ENCODE measurements around the gene LHX4.

Gene LHX4

DNA sequence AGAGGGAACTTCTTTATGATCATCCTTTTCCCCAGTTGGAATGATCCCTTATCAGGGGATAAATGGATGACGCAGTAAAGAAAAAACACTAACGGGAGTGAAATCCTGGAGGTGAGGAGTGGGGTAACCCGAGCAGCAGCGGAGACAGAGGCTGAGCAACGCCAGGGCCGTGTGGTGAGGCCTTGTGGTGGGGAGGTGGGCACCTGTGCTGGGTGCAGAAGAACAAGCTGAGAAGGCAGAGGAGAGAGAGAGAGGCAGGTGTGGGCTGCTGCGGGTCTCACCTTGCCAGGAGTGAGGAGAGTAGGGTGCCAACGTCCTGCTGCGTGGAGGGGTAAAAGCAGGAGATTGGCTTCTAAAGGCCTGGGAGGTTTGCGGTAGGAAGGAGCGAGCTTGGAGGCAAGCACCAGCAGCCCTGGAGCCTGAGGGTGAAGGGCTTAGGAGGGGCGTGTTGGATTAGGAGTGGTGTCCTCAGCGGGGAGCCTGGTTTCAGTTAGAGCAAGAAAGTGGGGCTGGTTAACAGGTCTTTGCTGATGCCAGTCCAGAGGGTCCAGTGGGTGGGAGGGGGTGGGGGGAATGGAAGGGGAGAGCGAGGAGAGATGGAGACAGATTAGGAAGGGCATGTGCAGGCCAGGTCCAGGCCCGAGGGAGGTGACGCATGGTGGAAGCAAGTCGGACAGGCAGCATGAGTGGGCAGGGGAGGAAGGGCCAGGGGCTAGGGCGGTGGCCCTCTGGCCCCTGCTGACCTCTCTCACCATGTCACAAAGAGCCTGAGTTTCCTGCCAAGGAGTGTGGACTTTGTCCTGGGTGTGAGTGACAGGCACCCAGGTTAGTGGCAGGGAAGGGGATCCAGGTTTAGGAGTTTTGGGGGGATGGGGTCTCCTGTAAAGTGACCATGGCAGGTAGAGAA, 36.7 kb upstream of the LHX4 start:
- TF ChIP-seq, protein P1, sequence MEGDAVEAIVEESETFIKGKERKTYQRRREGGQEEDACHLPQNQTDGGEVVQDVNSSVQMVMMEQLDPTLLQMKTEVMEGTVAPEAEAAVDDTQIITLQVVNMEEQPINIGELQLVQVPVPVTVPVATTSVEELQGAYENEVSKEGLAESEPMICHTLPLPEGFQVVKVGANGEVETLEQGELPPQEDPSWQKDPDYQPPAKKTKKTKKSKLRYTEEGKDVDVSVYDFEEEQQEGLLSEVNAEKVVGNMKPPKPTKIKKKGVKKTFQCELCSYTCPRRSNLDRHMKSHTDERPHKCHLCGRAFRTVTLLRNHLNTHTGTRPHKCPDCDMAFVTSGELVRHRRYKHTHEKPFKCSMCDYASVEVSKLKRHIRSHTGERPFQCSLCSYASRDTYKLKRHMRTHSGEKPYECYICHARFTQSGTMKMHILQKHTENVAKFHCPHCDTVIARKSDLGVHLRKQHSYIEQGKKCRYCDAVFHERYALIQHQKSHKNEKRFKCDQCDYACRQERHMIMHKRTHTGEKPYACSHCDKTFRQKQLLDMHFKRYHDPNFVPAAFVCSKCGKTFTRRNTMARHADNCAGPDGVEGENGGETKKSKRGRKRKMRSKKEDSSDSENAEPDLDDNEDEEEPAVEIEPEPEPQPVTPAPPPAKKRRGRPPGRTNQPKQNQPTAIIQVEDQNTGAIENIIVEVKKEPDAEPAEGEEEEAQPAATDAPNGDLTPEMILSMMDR (conservative IDR thresholded peaks at IDR 0.05), result no peak
- H3K27ac ChIP-seq, result no peak overlapping the region

DNA sequence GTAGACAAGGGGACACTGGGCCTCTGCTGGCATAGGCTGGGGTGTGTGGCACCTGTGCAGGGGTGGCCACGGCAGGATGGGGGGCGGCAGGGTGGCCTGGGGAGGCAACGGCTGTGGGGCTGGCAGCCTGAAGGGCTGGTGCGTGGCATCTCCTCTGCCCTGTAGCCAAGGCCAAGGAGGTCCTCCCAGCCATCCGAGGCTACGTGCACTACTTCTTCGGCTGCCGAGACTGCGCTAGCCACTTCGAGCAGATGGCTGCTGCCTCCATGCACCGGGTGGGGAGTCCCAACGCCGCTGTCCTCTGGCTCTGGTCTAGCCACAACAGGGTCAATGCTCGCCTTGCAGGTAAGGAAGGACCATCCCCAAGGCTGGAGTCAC, 36.0 kb upstream of the LHX4 start:
- TF ChIP-seq, protein P1 (conservative IDR thresholded peaks at IDR 0.05), result no peak
- no peak overlapping the region for H3K27ac ChIP-seq

DNA sequence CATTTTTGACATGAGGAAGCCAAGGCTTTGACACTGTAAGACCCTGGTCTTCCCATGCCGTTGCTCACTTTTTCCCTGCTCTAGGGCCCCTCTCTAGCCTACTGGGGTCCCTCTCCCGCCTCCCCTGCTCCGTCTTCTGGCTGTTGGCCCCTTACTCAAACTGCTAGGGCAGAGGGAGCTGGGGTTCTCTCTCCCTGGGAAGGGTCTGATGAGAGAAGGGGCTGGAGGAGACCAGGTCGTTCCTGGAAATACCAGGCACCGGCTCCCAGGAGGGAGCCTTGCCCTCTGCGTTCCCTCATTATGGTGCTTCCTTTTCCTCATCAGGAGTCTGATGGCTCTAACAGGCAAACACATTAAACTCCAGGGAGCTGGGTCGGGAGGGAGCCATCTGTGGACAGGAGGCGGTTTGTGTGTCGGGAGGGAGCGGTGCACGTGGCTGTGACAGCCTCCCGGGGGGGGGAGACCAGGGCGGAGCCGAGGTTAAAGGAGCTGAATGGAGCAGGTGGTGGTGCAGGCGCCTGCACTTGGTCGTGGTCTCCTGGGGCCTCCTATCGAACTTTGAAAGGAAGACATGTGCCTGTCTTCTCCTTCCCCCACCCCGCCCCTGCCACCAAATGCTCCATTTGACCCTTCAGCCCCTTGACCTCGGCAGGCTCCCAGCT, 35.4 kb upstream of the LHX4 start:
- TF ChIP-seq, protein P1 (conservative IDR thresholded peaks at IDR 0.05), result no peak
- no peak overlapping the region for H3K27ac ChIP-seq

- TF ChIP-seq, protein P1 (conservative IDR thresholded peaks at IDR 0.05), result no peak
- H3K27ac ChIP-seq, result no peak overlapping the region
Observed at GRCh38 chr1:180195401-180195800, 34.7 kb upstream of the LHX4 start.

DNA sequence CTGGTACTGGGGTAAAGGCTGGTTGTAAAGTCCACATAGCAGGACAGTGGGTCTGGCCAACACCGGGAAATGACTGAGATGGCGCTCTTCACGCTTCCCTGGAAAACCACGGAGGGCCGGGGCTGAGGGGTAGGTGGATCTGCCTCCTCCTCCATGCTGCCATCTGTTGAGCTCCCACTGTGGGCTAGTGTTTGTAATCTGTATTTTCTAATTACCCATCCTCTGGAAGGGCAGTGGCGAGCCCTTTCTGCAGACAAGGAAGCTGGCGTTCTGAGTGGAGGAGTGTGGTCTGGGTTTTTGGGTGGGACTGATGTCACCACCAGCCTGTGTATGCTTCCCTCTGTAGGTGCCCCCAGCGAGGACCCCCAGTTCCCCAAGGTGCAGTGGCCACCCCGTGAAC, 34.1 kb upstream of the LHX4 start:
- TF ChIP-seq, protein P1 (conservative IDR thresholded peaks at IDR 0.05), result no peak
- no peak overlapping the region for H3K27ac ChIP-seq

DNA sequence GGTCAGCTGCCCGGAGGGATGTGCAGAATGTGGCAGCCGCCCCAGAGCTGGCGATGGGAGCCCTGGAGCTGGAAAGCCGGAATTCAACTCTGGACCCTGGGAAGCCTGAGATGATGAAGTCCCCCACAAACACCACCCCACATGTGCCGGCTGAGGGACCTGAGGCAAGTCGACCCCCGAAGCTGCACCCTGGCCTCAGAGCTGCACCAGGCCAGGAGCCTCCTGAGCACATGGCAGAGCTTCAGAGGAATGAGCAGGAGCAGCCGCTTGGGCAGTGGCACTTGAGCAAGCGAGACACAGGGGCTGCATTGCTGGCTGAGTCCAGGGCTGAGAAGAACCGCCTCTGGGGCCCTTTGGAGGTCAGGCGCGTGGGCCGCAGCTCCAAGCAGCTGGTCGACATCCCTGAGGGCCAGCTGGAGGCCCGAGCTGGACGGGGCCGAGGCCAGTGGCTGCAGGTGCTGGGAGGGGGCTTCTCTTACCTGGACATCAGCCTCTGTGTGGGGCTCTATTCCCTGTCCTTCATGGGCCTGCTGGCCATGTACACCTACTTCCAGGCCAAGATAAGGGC, 33.5 kb upstream of the LHX4 start:
- H3K27ac ChIP-seq, result no peak overlapping the region
- TF ChIP-seq, protein P1 (conservative IDR thresholded peaks at IDR 0.05), result no peak

DNA sequence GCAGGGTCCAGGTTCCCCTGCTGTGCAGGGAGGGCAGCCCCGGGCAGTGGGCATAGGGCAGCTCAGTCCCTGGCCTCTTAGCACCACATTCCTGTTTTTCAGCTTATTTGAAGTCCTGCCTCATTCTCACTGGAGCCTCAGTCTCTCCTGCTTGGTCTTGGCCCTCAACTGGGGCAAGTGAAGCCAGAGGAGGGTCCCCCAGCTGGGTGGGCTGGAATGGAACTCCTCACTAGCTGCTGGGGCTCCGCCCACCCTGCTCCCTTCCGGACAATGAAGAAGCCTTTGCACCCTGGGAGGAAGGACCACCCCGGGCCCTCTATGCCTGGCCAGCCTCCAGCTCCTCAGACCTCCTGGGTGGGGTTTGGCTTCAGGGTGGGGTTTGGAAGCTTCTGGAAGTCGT, 32.8 kb upstream of the LHX4 start:
- H3K27ac ChIP-seq, result no peak overlapping the region; the same call in 1 of the 2 replicates
- TF ChIP-seq, protein P1 (conservative IDR thresholded peaks at IDR 0.05), result no peak
